GM23248 (cell line): ENCODE measurements around the gene NEBL. TPM values are rescaled to one million over a fixed set of nuclear protein-coding genes. Genes with fewer than 3 reads are reported as not detected.

Source experiments
- DNase-seq: peaks from one replicate; pipeline ENCODE4 v3.0.0-alpha.2; 2015
- H2AFZ ChIP-seq: fragments of 200-600 bp; sonication (generic); 2 replicates; pipeline ENCODE4 v1.6.1; 2016; ENCODE audit warnings: antibody characterized with exemption
- H3F3A ChIP-seq: fragments of 200-600 bp; sonication (generic); 2 replicates; pipeline ENCODE4 v1.6.1; 2016; ENCODE audit warnings: mild to moderate bottlenecking, antibody characterized with exemption, mixed run types; ENCODE audit not compliant: insufficient read depth
- H3K27ac ChIP-seq: fragments of 200-600 bp; sonication (generic); 2 replicates; pipeline ENCODE4 v1.5.1; 2016; ENCODE audit warnings: mild to moderate bottlenecking
- H3K27me3 ChIP-seq: fragments of 200-600 bp; sonication (generic); replicated peaks from 2 replicates; pipeline ENCODE4 v1.6.1; 2016; ENCODE audit warnings: mild to moderate bottlenecking; ENCODE audit not compliant: insufficient read depth
- H3K36me3 ChIP-seq: fragments of 200-600 bp; sonication (generic); 2 replicates; pipeline ENCODE4 v1.6.1; 2016; ENCODE audit warnings: low read depth, mild to moderate bottlenecking
- H3K4me1 ChIP-seq: fragments of 200-600 bp; sonication (generic); 2 replicates; pipeline ENCODE4 v1.6.1; 2016; ENCODE audit warnings: mild to moderate bottlenecking; ENCODE audit not compliant: insufficient read depth
- H3K4me2 ChIP-seq: fragments of 200-600 bp; sonication (generic); one replicate; pipeline ENCODE4 v1.6.1; 2016; ENCODE audit warnings: mild to moderate bottlenecking; ENCODE audit not compliant: unreplicated experiment
- H3K4me3 ChIP-seq: fragments of 200-600 bp; sonication (generic); 2 replicates; pipeline ENCODE4 v1.5.1; 2016; ENCODE audit warnings: mild to moderate bottlenecking
- H3K79me2 ChIP-seq: fragments of 200-600 bp; sonication (generic); 2 replicates; pipeline ENCODE4 v1.6.1; 2016; ENCODE audit warnings: mild to moderate bottlenecking; ENCODE audit not compliant: insufficient read depth
- H3K9ac ChIP-seq: fragments of 200-600 bp; sonication (generic); 2 replicates; pipeline ENCODE4 v1.6.1; 2016; ENCODE audit warnings: mild to moderate bottlenecking
- H3K9me2 ChIP-seq: fragments of 200-600 bp; sonication (generic); 2 replicates; pipeline ENCODE4 v1.6.1; 2016; ENCODE audit warnings: mixed run types, mild to moderate bottlenecking, moderate library complexity; ENCODE audit not compliant: insufficient read depth
- H3K9me3 ChIP-seq: fragments of 200-600 bp; sonication (generic); one replicate; pipeline ENCODE4 v1.6.1; 2017; ENCODE audit warnings: low read depth
- H4K20me1 ChIP-seq: fragments of 200-600 bp; sonication (generic); 2 replicates; pipeline ENCODE4 v1.6.0; 2016; ENCODE audit not compliant: insufficient read depth
- EZH2 ChIP-seq: fragments of 200-600 bp; sonication (generic); IDR thresholded peaks from 2 replicates; pipeline ENCODE4 v1.6.1; 2018; ENCODE audit warnings: antibody characterized with exemption, mild to moderate bottlenecking; ENCODE audit not compliant: insufficient read depth, poor library complexity, severe bottlenecking
- EZH2phosphoT487 ChIP-seq: fragments of 200-600 bp; sonication (generic); IDR thresholded peaks from 2 replicates; pipeline ENCODE4 v1.6.1; 2018; ENCODE audit warnings: antibody characterized with exemption, moderate library complexity, mild to moderate bottlenecking, low read depth; ENCODE audit not compliant: insufficient read depth
- WGBS, 2 experiments: methylation state at CpG; one replicate each; pipeline ENCODE4 v1.1.6; 2015 to 2017; ENCODE audit warnings: low lambda C conversion rate in 2 of 2, low coverage in 1 of 2; ENCODE audit errors: missing lambda C conversion rate in 2 of 2; 5-methylcytosine and 5-hydroxymethylcytosine counted together
- in situ Hi-C: fragments of 300-500 bp; cut with MboI; formaldehyde crosslinking; loops from 2 replicates; pipeline ENCODE4 v1.15.0; 2020
- polyA plus RNA-seq: library from polyadenylated mRNA; unstranded; fragments of >200 nt; fragmentation: Nextera tagmentation; extraction: Ambion mirVana; gene quantifications from 2 replicates; pipeline ENCODE4 v1.2.1, GENCODE V29; 2016
- total RNA-seq: library from RNA; depleted of rRNA; stranded (reverse); fragments of >200 nt; shearing (Covaris generic); gene quantifications from 2 replicates; pipeline ENCODE4 v1.2.3, GENCODE V29; 2014

The NEBL gene
- total and polyA plus RNA-seq, 2 experiments from 2014 or later: not detected

- H3K9me2 ChIP-seq: no peaks in the 10 kb centered on the region
- no peak for TF ChIP-seq EZH2
- TF ChIP-seq EZH2phosphoT487: no peak
- no peaks in the 10 kb centered on the region for H3K27me3 ChIP-seq
- H4K20me1 ChIP-seq: no peaks in the 10 kb centered on the region
- in situ Hi-C loops: no loop called here
- H3K4me2 ChIP-seq: no peak overlapping the region
- H3K4me3 ChIP-seq: no peak overlapping the region
- H3K36me3 ChIP-seq: no peaks in the 10 kb centered on the region
- no peaks in the 10 kb centered on the region for H3F3A ChIP-seq
- no peak for DNase-seq
- no peaks in the 10 kb centered on the region for H3K79me2 ChIP-seq
- H2AFZ ChIP-seq: no peak overlapping the region
- no peaks in the 10 kb centered on the region for H3K4me1 ChIP-seq
- no peaks in the 10 kb centered on the region for H3K9me3 ChIP-seq
- no peak overlapping the region for H3K9ac ChIP-seq
- no peak overlapping the region for H3K27ac ChIP-seq
- 37 to 38% methylated on average over 3 of the region's 3 CpGs for WGBS, 2 experiments
Measured at GRCh38 chr10:20870834-20871233, 26.3 kb downstream of the NEBL start.

GRCh38 chr10:20863008-20863407 lies 34.1 kb downstream of the NEBL start:
- Histone ChIP-seq H4K20me1 (no peaks in the 10 kb centered on the region), H3K79me2 (no peaks in the 10 kb centered on the region), H3K4me1 (no peaks in the 10 kb centered on the region), H2AFZ (no peak overlapping the region), H3K4me2 (no peak overlapping the region), H3K9me3 (no peaks in the 10 kb centered on the region), H3F3A (no peaks in the 10 kb centered on the region), H3K36me3 (no peaks in the 10 kb centered on the region), H3K4me3 (no peak overlapping the region), H3K27ac (no peak overlapping the region), H3K9ac (no peak overlapping the region), H3K27me3 (no peaks in the 10 kb centered on the region), H3K9me2 (no peaks in the 10 kb centered on the region)
- WGBS, 2 experiments: 65 to 77% methylated on average over 4 of the region's 4 CpGs
- in situ Hi-C loops: no loop called here
- TF ChIP-seq EZH2phosphoT487: no peak
- no peak for TF ChIP-seq EZH2
- DNase-seq: no peak

- WGBS, 2 experiments: 1 to 6% methylated on average over 2 of the region's 2 CpGs
- in situ Hi-C loops: no loop called here
Measured at GRCh38 chr10:20858292-20859124, 38.6 kb downstream of the NEBL start.

GRCh38 chr10:20856484-20856883 lies 40.6 kb downstream of the NEBL start:
- Histone ChIP-seq H3K9me2 (no peaks in the 10 kb centered on the region), H3K9me3 (no peaks in the 10 kb centered on the region), H4K20me1 (no peaks in the 10 kb centered on the region), H3K79me2 (no peaks in the 10 kb centered on the region), H2AFZ (no peak overlapping the region), H3K9ac (no peak overlapping the region), H3K27me3 (no peaks in the 10 kb centered on the region), H3K4me2 (no peak overlapping the region), H3K27ac (no peak overlapping the region), H3K36me3 (no peaks in the 10 kb centered on the region), H3F3A (no peaks in the 10 kb centered on the region), H3K4me1 (no peaks in the 10 kb centered on the region), H3K4me3 (no peak overlapping the region)
- TF ChIP-seq EZH2phosphoT487: no peak
- no peak for TF ChIP-seq EZH2
- 0 to 10% methylated on average over 1 of the region's 1 CpG for WGBS, 2 experiments
- in situ Hi-C loops: no loop called here
- no peak for DNase-seq

More at GRCh38 chr10:20858292-20859124, 38.6 kb downstream of the NEBL start:
- Histone ChIP-seq H3F3A (no peaks in the 10 kb centered on the region), H4K20me1 (no peaks in the 10 kb centered on the region), H3K36me3 (no peaks in the 10 kb centered on the region), H3K27ac (no peak overlapping the region), H3K9me2 (no peaks in the 10 kb centered on the region), H3K4me2 (no peak overlapping the region), H3K9me3 (no peaks in the 10 kb centered on the region), H3K4me3 (no peak overlapping the region), H3K27me3 (no peaks in the 10 kb centered on the region), H3K4me1 (no peaks in the 10 kb centered on the region), H2AFZ (no peak overlapping the region), H3K79me2 (no peaks in the 10 kb centered on the region), H3K9ac (no peak overlapping the region)
- TF ChIP-seq EZH2: no peak
- no peak for TF ChIP-seq EZH2phosphoT487
- peak; percentile 52 for DNase-seq
